ENCODE data around the gene CDC42BPG. TPM values are rescaled to one million over a fixed set of nuclear protein-coding genes. Genes with fewer than 3 reads are reported as not detected.
"Not testable (repeated sequence)": the region's sequence is repeated elsewhere in the genome, so short reads cannot be mapped to it uniquely, and the experiment has no call there.

CDC42BPG gene
- total and polyA plus RNA-seq, 8 donors, result 9.7 to 23.8 (median 13.2) TPM

DNA sequence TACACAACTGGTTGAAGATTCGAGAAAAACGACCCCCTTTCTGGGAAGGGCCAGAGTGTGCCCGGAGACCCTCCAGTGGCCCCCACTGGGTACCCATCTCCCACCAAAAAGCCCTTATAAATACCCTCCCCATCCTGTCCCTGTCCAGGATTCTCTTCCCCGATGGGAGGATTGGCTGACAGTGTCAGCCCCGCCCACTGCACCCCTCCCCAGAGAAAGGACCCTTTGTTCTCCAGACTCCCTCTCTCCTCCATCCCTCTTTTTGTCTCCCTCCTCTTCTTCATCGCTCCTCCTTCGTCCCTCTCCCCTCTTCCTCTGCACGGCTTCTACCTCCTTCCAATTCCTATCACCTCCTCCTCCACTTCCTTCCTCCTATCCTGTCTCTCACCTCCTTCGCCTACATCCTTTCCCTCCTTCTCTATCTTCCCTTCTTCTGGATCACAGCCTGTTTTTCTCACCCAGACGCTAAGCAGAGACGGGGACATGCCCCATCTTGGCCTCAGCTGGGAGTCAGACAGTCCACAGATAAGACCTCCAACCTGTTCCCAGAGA is 20.8 kb downstream of the CDC42BPG start:
- no peak for TF ChIP-seq CTCF (IDR thresholded peaks at IDR 0.05)
- Histone ChIP-seq H3K27me3 (no peaks in the 10 kb centered on the region), H3K36me3 (peaks cover 0 to 24% (median 0%) of the 10 kb centered on the region in 3 donors), H3K4me3 (no peak overlapping the region), H3K27ac (no peak overlapping the region), H3K4me1 (no peaks in the 10 kb centered on the region), H3K9me3 (no peaks in the 10 kb centered on the region)
- DNase-seq, result no peak
- FAIRE-seq, result no peak
- 79 to 86% methylated on average over 11 of the region's 11 CpGs for WGBS, 2 donors
- intact Hi-C loops (cut with DNase I), result no loop called here
- no peak for ATAC-seq

DNA sequence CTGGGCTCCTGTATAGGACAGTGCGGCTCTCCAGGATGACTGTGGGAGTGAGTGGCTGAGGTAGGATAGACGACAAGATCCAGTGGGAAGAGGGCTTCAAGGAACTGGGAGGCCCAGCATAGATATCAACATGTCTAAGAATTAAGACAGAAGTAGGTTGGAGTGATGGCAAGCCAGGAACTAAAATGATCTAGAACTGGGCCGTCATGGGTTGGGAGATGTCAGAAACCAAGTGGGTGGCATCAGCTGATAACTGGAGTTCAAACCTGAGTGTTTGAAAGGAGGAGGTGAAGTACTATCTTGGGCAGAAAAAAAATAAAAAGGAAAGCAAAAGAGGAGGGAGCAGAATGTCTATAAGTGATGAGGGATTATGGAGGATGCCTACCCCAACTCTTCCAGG is 27.0 kb downstream of the CDC42BPG start:
- ATAC-seq, result no peak
- intact Hi-C loops (cut with DNase I), result no loop called here
- no peaks in the 10 kb centered on the region for H3K36me3 ChIP-seq
- no peak overlapping the region for H3K27ac ChIP-seq
- peaks cover 8 to 18% (median 15%) of the 10 kb centered on the region in 3 donors for H3K4me1 ChIP-seq
- H3K4me3 ChIP-seq, result no peak overlapping the region
- WGBS, 2 donors, result 82 to 86% methylated on average over 3 of the region's 3 CpGs
- TF ChIP-seq CTCF (IDR thresholded peaks at IDR 0.05), result no peak
- no peak for FAIRE-seq
- DNase-seq, result no peak
- no peaks in the 10 kb centered on the region for H3K9me3 ChIP-seq
- H3K27me3 ChIP-seq, result no peaks in the 10 kb centered on the region

DNA sequence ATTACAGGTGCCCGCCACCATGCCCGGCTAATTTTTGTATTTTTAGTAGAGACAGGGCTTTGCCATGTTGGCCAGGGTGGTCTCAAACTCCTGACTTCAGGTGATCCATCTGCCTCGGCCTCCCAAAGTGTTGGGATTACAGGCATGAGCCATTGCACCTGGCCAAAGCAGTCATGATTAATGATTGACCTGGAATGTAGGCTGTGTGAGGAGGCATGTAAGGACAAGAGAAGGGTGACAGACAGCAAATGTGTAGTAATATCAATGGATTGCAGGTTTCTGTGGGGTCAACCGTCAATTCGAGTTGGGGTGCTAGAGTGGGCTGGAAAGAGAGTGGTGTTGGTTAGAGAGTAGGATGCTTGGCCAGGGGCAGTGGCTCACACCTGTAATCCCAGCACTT is 29.0 kb downstream of the CDC42BPG start:
- intact Hi-C loops (cut with DNase I), result not testable (repeated sequence)

DNA sequence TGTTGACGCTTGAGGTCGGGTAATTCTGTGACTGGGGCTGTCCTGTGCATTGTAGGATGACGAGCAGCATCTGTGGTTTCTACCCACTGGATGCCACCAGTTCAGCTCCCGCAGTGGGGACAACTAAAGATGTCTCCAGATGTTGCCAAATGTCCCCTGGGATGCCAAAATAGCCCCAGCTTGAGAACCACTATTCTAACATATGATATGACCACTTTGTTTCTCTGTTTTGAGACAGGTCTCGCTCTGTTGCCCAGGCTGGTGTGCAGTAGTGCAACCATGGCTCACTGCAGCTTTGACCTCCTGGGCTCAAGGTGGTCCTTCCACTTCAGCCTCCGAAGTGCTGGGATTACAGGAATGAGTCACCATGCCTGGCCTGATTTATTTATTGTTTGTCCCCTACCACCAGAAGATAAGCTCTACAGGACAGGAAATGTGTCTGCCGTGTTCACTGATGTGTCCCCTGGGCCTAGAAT is 29.7 kb downstream of the CDC42BPG start:
- DNase-seq (no peak), ATAC-seq (no peak), FAIRE-seq (no peak)
- WGBS, 2 donors, result 68% methylated on average over 7 of the region's 7 CpGs
- Histone ChIP-seq H3K4me3 (no peak overlapping the region), H3K27ac (no peak overlapping the region), H3K9me3 (no peaks in the 10 kb centered on the region), H3K36me3 (no peaks in the 10 kb centered on the region), H3K27me3 (no peaks in the 10 kb centered on the region), H3K4me1 (peaks cover 8 to 18% (median 15%) of the 10 kb centered on the region in 3 donors)
- TF ChIP-seq CTCF (IDR thresholded peaks at IDR 0.05), result no peak
- intact Hi-C loops (cut with DNase I), result no loop called here

More for the DNA sequence above, 29.0 kb downstream of the CDC42BPG start:
- not testable (repeated sequence) for FAIRE-seq, H3K4me3 ChIP-seq, H3K27ac ChIP-seq, DNase-seq, H3K27me3 ChIP-seq, H3K9me3 ChIP-seq, H3K36me3 ChIP-seq
- WGBS, 2 donors, result 45 to 47% methylated on average over 5 of the region's 5 CpGs
- peaks cover 8 to 18% (median 15%) of the 10 kb centered on the region in 3 donors for H3K4me1 ChIP-seq
- peak in 2 of 4 donors; percentile 21 to 35 for ATAC-seq

DNA sequence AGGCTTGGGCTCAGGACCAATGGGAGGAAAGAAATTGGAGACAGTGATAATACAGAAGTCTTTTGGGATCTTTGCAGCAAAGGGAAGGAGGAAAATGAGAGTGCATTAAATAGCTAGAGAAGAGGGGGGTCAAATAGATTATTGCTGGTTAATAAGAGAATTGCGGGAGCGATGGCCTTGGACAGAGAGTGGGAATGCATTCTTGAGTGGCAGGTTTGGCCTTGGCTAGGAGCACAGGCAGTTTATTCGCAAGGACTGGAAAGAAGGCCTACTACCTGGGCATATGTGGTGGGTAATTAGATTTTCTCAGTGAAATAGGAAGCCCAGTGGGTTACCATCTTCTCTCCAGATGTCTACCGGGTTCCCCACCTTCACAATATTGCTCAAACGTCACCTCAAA is 30.6 kb downstream of the CDC42BPG start:
- Histone ChIP-seq H3K27me3 (no peaks in the 10 kb centered on the region), H3K36me3 (no peaks in the 10 kb centered on the region), H3K4me1 (peaks cover 8 to 27% (median 21%) of the 10 kb centered on the region in 3 donors), H3K27ac (peak overlapping the region in 3 of 4 donors; percentile 2 to 48 (median 13)), H3K4me3 (no peak overlapping the region), H3K9me3 (no peaks in the 10 kb centered on the region)
- ATAC-seq (peak in 1 of 4 donors; percentile 12), FAIRE-seq (no peak), DNase-seq (peak in 1 of 6 donors; percentile 25)
- no peak for TF ChIP-seq CTCF (IDR thresholded peaks at IDR 0.05)
- intact Hi-C loops (cut with DNase I), result no loop called here
- WGBS, 2 donors, result 25 to 26% methylated on average over 5 of the region's 5 CpGs
